Measurements from ENCODE around the gene HTR4.

HTR4 gene

GRCh38 chr5:148653836-148654781 is at the start of gene HTR4:
Gene HTR4, minus strand, starts transcription at chr5:148654527. Its CDS starts 17,513 bp downstream, at chr5:148637014.
- DNase-seq (ENCODE audit: low spot score): no peak
- no peak for TF ChIP-seq CTCF (IDR thresholded peaks at IDR 0.05; ENCODE audit: extremely low read depth, missing control alignments)

- TF ChIP-seq CTCF (IDR thresholded peaks at IDR 0.05; ENCODE audit: extremely low read depth, missing control alignments): no peak
- DNase-seq (ENCODE audit: low spot score): no peak
These were observed 47.8 kb upstream of the HTR4 start for GRCh38 chr5:148702019-148702596.

- DNase-seq (ENCODE audit: low spot score): no peak
These were observed 44.7 kb upstream of the HTR4 start for GRCh38 chr5:148699028-148699427.

GRCh38 chr5:148697809-148698196 is 43.5 kb upstream of the HTR4 start:
- no peak for DNase-seq (ENCODE audit: low spot score)
- TF ChIP-seq CTCF (IDR thresholded peaks at IDR 0.05; ENCODE audit: extremely low read depth, missing control alignments): no peak

More at GRCh38 chr5:148699028-148699427, 44.7 kb upstream of the HTR4 start:
- no peak for TF ChIP-seq CTCF (IDR thresholded peaks at IDR 0.05; ENCODE audit: extremely low read depth, missing control alignments)

- no peak for DNase-seq (ENCODE audit: low spot score)
- TF ChIP-seq CTCF (IDR thresholded peaks at IDR 0.05; ENCODE audit: extremely low read depth, missing control alignments): no peak
These were observed 43.0 kb upstream of the HTR4 start for GRCh38 chr5:148697180-148697808.

GRCh38 chr5:148696187-148697036 is 42.1 kb upstream of the HTR4 start:
- no peak for DNase-seq (ENCODE audit: low spot score)
- TF ChIP-seq CTCF (IDR thresholded peaks at IDR 0.05; ENCODE audit: extremely low read depth, missing control alignments): no peak

All from GM20000 (cell line).